Fibroblast of lung (primary cell): ENCODE data around the gene DSTYK. TPM values are rescaled to one million over a fixed set of nuclear protein-coding genes. Genes with fewer than 3 reads are reported as not detected.

Experiments used
- DNase-seq, 2 donors: peaks; one replicate each; pipeline versions ENCODE4 v3.0.0 to v3.0.0-alpha.2; 2010; ENCODE audit warnings: low read depth in 2 of 2
- H2AFZ ChIP-seq: 2 replicates; pipeline ENCODE4 v1.5.1; 2012; ENCODE audit warnings: low read length, control low read depth, inconsistent platforms
- H3K27ac ChIP-seq: 2 replicates; pipeline ENCODE4 v1.5.1; 2011; ENCODE audit warnings: low read length, control low read depth; ENCODE audit not compliant: insufficient read depth
- H3K27me3 ChIP-seq: 2 replicates; pipeline ENCODE4 v1.5.1; 2011; ENCODE audit warnings: mild to moderate bottlenecking, low read length; ENCODE audit not compliant: control insufficient read depth, insufficient read depth
- H3K36me3 ChIP-seq: 2 replicates; pipeline ENCODE4 v1.5.1; 2011; ENCODE audit warnings: low read length; ENCODE audit not compliant: control insufficient read depth, insufficient read depth
- H3K4me1 ChIP-seq: 2 replicates; pipeline ENCODE4 v1.5.1; 2011; ENCODE audit warnings: low read length; ENCODE audit not compliant: control insufficient read depth, insufficient read depth; ENCODE audit errors: extremely low read depth
- H3K4me2 ChIP-seq: 2 replicates; pipeline ENCODE4 v1.5.1; 2011; ENCODE audit warnings: low read length, control low read depth; ENCODE audit not compliant: insufficient read depth; ENCODE audit errors: extremely low read depth
- H3K4me3 ChIP-seq, 4 experiments: fragments of 200-600 bp in 1 of 4; sonication (generic) in 1 of 4; replicated peaks in 1 of 4; 2 replicates each; pipeline ENCODE4 v1.5.1; 2011 to 2016; ENCODE audit warnings: low read length in 4 of 4, low read depth in 3 of 4, mild to moderate bottlenecking in 3 of 4, control low read depth in 2 of 4, inconsistent platforms in 1 of 4, mixed read lengths in 1 of 4; ENCODE audit not compliant: insufficient read depth in 1 of 4; ENCODE audit errors: control extremely low read depth in 1 of 4
- H3K79me2 ChIP-seq: 2 replicates; pipeline ENCODE4 v1.5.1; 2012; ENCODE audit warnings: mild to moderate bottlenecking, low read length, inconsistent platforms; ENCODE audit not compliant: control insufficient read depth, insufficient read depth
- H3K9ac ChIP-seq: 2 replicates; pipeline ENCODE4 v1.5.1; 2011; ENCODE audit warnings: mild to moderate bottlenecking, low read length, control low read depth; ENCODE audit not compliant: insufficient read depth
- H3K9me3 ChIP-seq: 2 replicates; pipeline ENCODE4 v1.5.1; 2012; ENCODE audit warnings: low read depth, low read length; ENCODE audit not compliant: control insufficient read depth, insufficient read depth
- H4K20me1 ChIP-seq: 2 replicates; pipeline ENCODE4 v1.5.1; 2011; ENCODE audit warnings: low read length; ENCODE audit not compliant: control insufficient read depth, insufficient read depth; ENCODE audit errors: extremely low read depth
- EZH2 ChIP-seq: IDR thresholded peaks from 2 replicates; pipeline ENCODE4 v1.5.1; 2012; ENCODE audit warnings: low read length, control low read depth, mild to moderate bottlenecking; ENCODE audit errors: missing control alignments
- polyA plus RNA-seq, 2 donors: library from polyadenylated mRNA; depleted of rRNA in 1 of 2; stranded (reverse) in 1 of 2; unstranded in 1 of 2; fragments of >200 nt; gene quantifications; 2 replicates each; pipeline ENCODE4 v1.2.1, GENCODE V29; 2011 to 2012; ENCODE audit warnings: missing spikeins in 1 of 2
- total RNA-seq: library from RNA; depleted of rRNA; stranded (reverse); fragments of >200 nt; gene quantifications from 2 replicates; pipeline ENCODE4 v1.2.1, GENCODE V29; 2014
- TF ChIP-seq, protein P1 (sequence below), 2 donors: IDR thresholded peaks in 1 of 2; conservative IDR thresholded peaks in 1 of 2; 1 replicate in 1 of 2; 2 replicates in 1 of 2; pipeline ENCODE4 v1.5.1; 2011 to 2012; ENCODE audit warnings: low read length in 2 of 2, control low read depth in 1 of 2, inconsistent platforms in 1 of 2, low read depth in 1 of 2, mild to moderate bottlenecking in 1 of 2

DSTYK gene
- total and polyA plus RNA-seq, 2 donors (not counting 1 experiment from before 2014, with no cell fraction given) = 24.5 to 42.6 TPM

- H3K4me1 ChIP-seq = peaks cover 2% of the 10 kb centered on the region
- no peaks in the 10 kb centered on the region for H3K9me3 ChIP-seq
- H3K36me3 ChIP-seq = no peaks in the 10 kb centered on the region
- H3K4me2 ChIP-seq = no peak overlapping the region
- no peak overlapping the region for H3K27ac ChIP-seq
- no peaks in the 10 kb centered on the region for H3K27me3 ChIP-seq
- no peak overlapping the region for H2AFZ ChIP-seq
- no peak overlapping the region for H3K4me3 ChIP-seq
- TF ChIP-seq, protein P1, sequence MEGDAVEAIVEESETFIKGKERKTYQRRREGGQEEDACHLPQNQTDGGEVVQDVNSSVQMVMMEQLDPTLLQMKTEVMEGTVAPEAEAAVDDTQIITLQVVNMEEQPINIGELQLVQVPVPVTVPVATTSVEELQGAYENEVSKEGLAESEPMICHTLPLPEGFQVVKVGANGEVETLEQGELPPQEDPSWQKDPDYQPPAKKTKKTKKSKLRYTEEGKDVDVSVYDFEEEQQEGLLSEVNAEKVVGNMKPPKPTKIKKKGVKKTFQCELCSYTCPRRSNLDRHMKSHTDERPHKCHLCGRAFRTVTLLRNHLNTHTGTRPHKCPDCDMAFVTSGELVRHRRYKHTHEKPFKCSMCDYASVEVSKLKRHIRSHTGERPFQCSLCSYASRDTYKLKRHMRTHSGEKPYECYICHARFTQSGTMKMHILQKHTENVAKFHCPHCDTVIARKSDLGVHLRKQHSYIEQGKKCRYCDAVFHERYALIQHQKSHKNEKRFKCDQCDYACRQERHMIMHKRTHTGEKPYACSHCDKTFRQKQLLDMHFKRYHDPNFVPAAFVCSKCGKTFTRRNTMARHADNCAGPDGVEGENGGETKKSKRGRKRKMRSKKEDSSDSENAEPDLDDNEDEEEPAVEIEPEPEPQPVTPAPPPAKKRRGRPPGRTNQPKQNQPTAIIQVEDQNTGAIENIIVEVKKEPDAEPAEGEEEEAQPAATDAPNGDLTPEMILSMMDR (conservative IDR thresholded peaks at IDR 0.05 in 1 of 2, IDR thresholded peaks at IDR 0.05 in 1 of 2; ENCODE audit: low read depth in 1 of 2, low read length in 2 of 2) = no peak
- TF ChIP-seq EZH2 = no peak
- H3K9ac ChIP-seq = no peak overlapping the region
- DNase-seq = peak; percentile 26 to 71
- no peaks in the 10 kb centered on the region for H3K79me2 ChIP-seq
- H4K20me1 ChIP-seq = no peaks in the 10 kb centered on the region
Observed at GRCh38 chr1:205258719-205259118, 47.2 kb upstream of the DSTYK start.

DNA sequence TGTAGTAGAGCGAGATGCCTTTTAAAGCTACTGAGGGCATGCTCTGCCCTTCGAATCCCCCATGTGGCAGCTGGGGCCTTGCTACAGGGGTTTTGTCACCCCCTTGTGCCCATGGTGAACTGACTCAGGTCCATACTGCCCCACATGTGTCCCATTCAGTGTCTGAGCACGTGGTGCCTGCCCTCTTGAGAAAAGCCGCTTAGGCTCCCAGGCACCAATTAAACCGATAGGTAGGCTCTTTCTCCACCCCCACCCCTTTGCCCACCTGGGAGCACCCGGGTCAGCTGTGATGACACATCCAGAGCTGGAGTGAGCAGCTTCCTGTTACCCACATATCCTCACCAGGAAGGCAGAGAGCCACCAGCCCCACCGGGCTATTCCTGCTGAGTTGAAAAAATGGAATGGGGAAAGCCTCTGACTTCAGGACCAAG lies 46.8 kb upstream of the DSTYK start:
- Histone ChIP-seq H3K27ac (no peak overlapping the region), H3K4me2 (no peak overlapping the region), H3K4me1 (peaks cover 2% of the 10 kb centered on the region), H3K79me2 (no peaks in the 10 kb centered on the region), H3K9ac (no peak overlapping the region), H2AFZ (no peak overlapping the region), H3K9me3 (no peaks in the 10 kb centered on the region), H3K36me3 (no peaks in the 10 kb centered on the region), H4K20me1 (no peaks in the 10 kb centered on the region), H3K4me3 (no peak overlapping the region), H3K27me3 (no peaks in the 10 kb centered on the region)
- TF ChIP-seq, protein P1 (conservative IDR thresholded peaks at IDR 0.05 in 1 of 2, IDR thresholded peaks at IDR 0.05 in 1 of 2; ENCODE audit: low read depth in 1 of 2, low read length in 2 of 2) = no peak
- TF ChIP-seq EZH2 = no peak
- peak in 1 of 2 donors; percentile 36 for DNase-seq

DNA sequence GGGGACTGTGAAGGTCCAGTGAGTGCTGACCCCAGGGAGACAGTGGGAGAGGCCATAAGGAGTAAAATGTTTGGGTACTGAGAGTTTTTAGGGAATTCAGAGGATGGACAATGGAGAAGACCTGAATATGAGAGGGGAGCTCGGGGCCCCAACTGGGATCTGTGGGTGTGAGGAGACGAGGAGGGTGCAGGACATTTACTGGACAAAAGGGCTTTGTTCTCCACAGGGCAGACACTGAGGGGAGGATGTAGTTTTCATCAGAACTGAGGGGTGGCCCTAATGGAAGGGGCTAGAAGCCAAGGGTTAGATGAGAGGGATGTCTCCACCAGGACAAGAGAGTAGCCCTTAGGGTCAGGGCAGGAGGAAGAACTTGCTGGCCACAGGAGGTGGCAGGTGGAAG lies 46.2 kb upstream of the DSTYK start:
- Histone ChIP-seq H4K20me1 (no peaks in the 10 kb centered on the region), H3K36me3 (no peaks in the 10 kb centered on the region), H3K9ac (no peak overlapping the region), H3K4me3 (no peak overlapping the region), H3K27ac (no peak overlapping the region), H3K4me2 (no peak overlapping the region), H3K4me1 (peaks cover 2% of the 10 kb centered on the region), H2AFZ (no peak overlapping the region), H3K79me2 (no peaks in the 10 kb centered on the region), H3K27me3 (no peaks in the 10 kb centered on the region), H3K9me3 (no peaks in the 10 kb centered on the region)
- no peak for DNase-seq
- TF ChIP-seq EZH2 = no peak
- TF ChIP-seq, protein P1 (conservative IDR thresholded peaks at IDR 0.05 in 1 of 2, IDR thresholded peaks at IDR 0.05 in 1 of 2; ENCODE audit: low read depth in 1 of 2, low read length in 2 of 2) = no peak
